ENCODE data around the gene MYT1. TPM values are rescaled to one million over a fixed set of nuclear protein-coding genes. Genes with fewer than 3 reads are reported as not detected.

Gene MYT1
- total and polyA plus RNA-seq, 2 of the 13 experiments (the other 11 are each of a cell fraction or from before 2014, with no cell fraction given): 0.58 to 2.5 TPM

DNA sequence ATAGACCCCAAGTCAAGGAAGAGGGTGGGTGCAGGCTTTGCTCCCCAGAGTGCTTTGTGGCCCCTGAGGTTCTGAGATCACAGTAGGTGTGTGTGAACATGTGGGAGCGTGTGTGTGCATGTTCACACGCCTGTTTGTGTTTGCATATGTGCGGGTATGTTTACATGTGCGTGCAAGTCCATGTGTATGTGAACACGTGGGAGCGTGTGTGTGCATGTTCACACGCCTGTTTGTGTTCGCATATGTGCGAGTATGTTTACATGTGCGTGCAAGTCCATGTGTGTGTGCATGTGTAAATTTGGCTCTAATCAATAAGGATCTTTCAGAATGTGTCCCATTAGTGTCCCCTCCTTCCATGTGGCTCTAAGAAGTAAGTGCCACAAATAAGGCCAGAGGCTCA, 49.9 kb downstream of the MYT1 start:
- H3K27me3 ChIP-seq (ENCODE audit: control insufficient read depth in 1 of 2, insufficient read depth in 2 of 2, low read length in 2 of 2): peaks cover 25 to 74% of the 10 kb centered on the region in 2 experiments; a peak in 4 of 5 replicates

DNA sequence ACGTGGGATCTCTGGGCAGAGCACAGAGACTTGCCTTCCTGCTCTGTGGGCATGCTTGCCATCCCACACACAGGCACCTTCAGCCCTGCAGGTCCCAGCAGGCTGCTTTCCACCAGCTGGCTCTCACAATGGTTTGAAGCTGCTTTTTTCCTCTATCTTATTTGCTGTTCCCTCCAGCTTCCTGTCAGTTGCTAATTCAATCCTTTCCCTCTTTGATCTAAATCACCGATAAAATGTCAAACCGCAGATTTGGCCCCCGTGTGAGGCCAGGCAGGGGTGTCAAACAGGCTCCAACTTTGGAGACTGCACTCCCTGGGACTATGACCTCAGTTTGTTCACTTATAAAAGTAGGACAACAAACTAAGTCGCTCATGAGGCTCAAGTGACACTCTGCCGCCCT, 50.7 kb downstream of the MYT1 start:
- ChIA-PET POLR2A (no interaction called here), CTCF (ENCODE audit: low intra/inter-chr PET ratio, low total read pairs) (no interaction called here)
- intact Hi-C loops (cut with micrococcal nuclease; ENCODE audit: unreplicated experiment): no loop called here
- DNase-seq (ENCODE audit: low spot score): no peak
- no peaks in the 10 kb centered on the region for H3K36me3 ChIP-seq (replicated peaks in 1 of 2; ENCODE audit: control insufficient read depth in 1 of 2, insufficient read depth in 2 of 2, low read length in 2 of 2)
- no TSS peak for BruUV-seq (replicated peaks)
- H3K27me3 ChIP-seq (ENCODE audit: control insufficient read depth in 1 of 2, insufficient read depth in 2 of 2, low read length in 2 of 2): peaks cover 25 to 73% of the 10 kb centered on the region in 2 experiments; a peak in 4 of 5 replicates
- no peak overlapping the region for H3K4me3 ChIP-seq (replicated peaks in 1 of 3; ENCODE audit: insufficient read depth in 1 of 3, low read depth in 2 of 3, low read length in 3 of 3)
- no peak overlapping the region for H3K9ac ChIP-seq (ENCODE audit: insufficient read depth, low read depth, low read length)
- no peaks in the 10 kb centered on the region for H3K79me2 ChIP-seq (ENCODE audit: insufficient read depth, low read length)
- in situ Hi-C loops (cut with HindIII; ENCODE audit: extremely low pct_ligation_motif_present, low pct_unique_long_range_greater_than_20kb): no loop called here
- H3K4me2 ChIP-seq (ENCODE audit: low read depth, low read length): peak overlapping the region; percentile 43
- H3K4me1 ChIP-seq (ENCODE audit: insufficient read depth, low read length): peaks cover 66% of the 10 kb centered on the region
- no peak for ATAC-seq
- no peaks in the 10 kb centered on the region for H4K20me1 ChIP-seq (ENCODE audit: insufficient read depth, low read length)
- no peak overlapping the region for H2AFZ ChIP-seq (ENCODE audit: low read length)
- WGBS (ENCODE audit: low lambda C conversion rate): 6% methylated on average over 6 of the region's 6 CpGs
- H3K9me3 ChIP-seq (ENCODE audit: low read length): no peaks in the 10 kb centered on the region
- FAIRE-seq: no peak
- no peak overlapping the region for H3K27ac ChIP-seq (ENCODE audit: extremely low read length, insufficient read depth, low read length)
- TF ChIP-seq TCF7 (IDR thresholded peaks at IDR 0.05; ENCODE audit: low read depth) (peak; percentile 51; the same call in 1 of the 2 replicates), NFE2L1 (CRISPR knock-in tag; IDR thresholded peaks at IDR 0.05; ENCODE audit: borderline replicate concordance) (peak; percentile 69; the same call in 1 of the 2 replicates), ZNF687 (CRISPR knock-in tag; IDR thresholded peaks at IDR 0.05) (peak; percentile 27; the same call in 1 of the 2 replicates), ZFX (CRISPR knock-in tag; IDR thresholded peaks at IDR 0.05; ENCODE audit: low read depth) (peak; percentile 22; the same call in 1 of the 2 replicates), NCOA5 (CRISPR knock-in tag; IDR thresholded peaks at IDR 0.05) (no peak), ZNF776 (CRISPR knock-in tag; IDR thresholded peaks at IDR 0.05) (no peak), ZNF816 (CRISPR knock-in tag; IDR thresholded peaks at IDR 0.05; ENCODE audit: borderline replicate concordance) (no peak), ZNF792 (CRISPR knock-in tag; IDR thresholded peaks at IDR 0.05) (no peak)

More for the DNA sequence above, 49.9 kb downstream of the MYT1 start:
- TF ChIP-seq, protein P1, sequence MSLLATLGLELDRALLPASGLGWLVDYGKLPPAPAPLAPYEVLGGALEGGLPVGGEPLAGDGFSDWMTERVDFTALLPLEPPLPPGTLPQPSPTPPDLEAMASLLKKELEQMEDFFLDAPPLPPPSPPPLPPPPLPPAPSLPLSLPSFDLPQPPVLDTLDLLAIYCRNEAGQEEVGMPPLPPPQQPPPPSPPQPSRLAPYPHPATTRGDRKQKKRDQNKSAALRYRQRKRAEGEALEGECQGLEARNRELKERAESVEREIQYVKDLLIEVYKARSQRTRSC (CRISPR knock-in tag; IDR thresholded peaks at IDR 0.05; ENCODE audit: low read depth): no peak
- TF ChIP-seq, protein P2, sequence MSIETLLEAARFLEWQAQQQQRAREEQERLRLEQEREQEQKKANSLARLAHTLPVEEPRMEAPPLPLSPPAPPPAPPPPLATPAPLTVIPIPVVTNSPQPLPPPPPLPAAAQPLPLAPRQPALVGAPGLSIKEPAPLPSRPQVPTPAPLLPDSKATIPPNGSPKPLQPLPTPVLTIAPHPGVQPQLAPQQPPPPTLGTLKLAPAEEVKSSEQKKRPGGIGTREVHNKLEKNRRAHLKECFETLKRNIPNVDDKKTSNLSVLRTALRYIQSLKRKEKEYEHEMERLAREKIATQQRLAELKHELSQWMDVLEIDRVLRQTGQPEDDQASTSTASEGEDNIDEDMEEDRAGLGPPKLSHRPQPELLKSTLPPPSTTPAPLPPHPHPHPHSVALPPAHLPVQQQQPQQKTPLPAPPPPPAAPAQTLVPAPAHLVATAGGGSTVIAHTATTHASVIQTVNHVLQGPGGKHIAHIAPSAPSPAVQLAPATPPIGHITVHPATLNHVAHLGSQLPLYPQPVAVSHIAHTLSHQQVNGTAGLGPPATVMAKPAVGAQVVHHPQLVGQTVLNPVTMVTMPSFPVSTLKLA (IDR thresholded peaks at IDR 0.05): peak; percentile 93
- no peak for TF ChIP-seq ZNF777 (CRISPR knock-in tag; IDR thresholded peaks at IDR 0.05)
- H4K20me1 ChIP-seq (ENCODE audit: insufficient read depth, low read length): no peaks in the 10 kb centered on the region
- POLR2A ChIA-PET: no interaction called here
- H3K4me2 ChIP-seq (ENCODE audit: low read depth, low read length): no peak overlapping the region
- no peak overlapping the region for H3K27ac ChIP-seq (ENCODE audit: extremely low read length, insufficient read depth, low read length)
- H3K79me2 ChIP-seq (ENCODE audit: insufficient read depth, low read length): no peaks in the 10 kb centered on the region
- BruUV-seq (replicated peaks): no TSS peak
- peaks cover 57% of the 10 kb centered on the region for H3K4me1 ChIP-seq (ENCODE audit: insufficient read depth, low read length)
- no peaks in the 10 kb centered on the region for H3K36me3 ChIP-seq (replicated peaks in 1 of 2; ENCODE audit: control insufficient read depth in 1 of 2, insufficient read depth in 2 of 2, low read length in 2 of 2)
- intact Hi-C loops (cut with micrococcal nuclease; ENCODE audit: unreplicated experiment) (no loop called here), in situ Hi-C loops (cut with HindIII; ENCODE audit: extremely low pct_ligation_motif_present, low pct_unique_long_range_greater_than_20kb) (no loop called here)
- no peak overlapping the region for H3K4me3 ChIP-seq (replicated peaks in 1 of 3; ENCODE audit: insufficient read depth in 1 of 3, low read depth in 2 of 3, low read length in 3 of 3)
- ATAC-seq (no peak), DNase-seq (ENCODE audit: low spot score) (no peak), FAIRE-seq (no peak)
- no peaks in the 10 kb centered on the region for H3K9me3 ChIP-seq (ENCODE audit: low read length)
- H3K9ac ChIP-seq (ENCODE audit: insufficient read depth, low read depth, low read length): no peak overlapping the region
- H2AFZ ChIP-seq (ENCODE audit: low read length): no peak overlapping the region
- CTCF ChIA-PET (ENCODE audit: low intra/inter-chr PET ratio, low total read pairs): no interaction called here
- 83% methylated on average over 10 of the region's 10 CpGs for WGBS (ENCODE audit: low lambda C conversion rate)

Data from HepG2 (cell line).